ENCODE measurements around the gene PRR33. TPM values are rescaled to one million over a fixed set of nuclear protein-coding genes. Genes with fewer than 3 reads are reported as not detected.

Gene PRR33
- total and polyA plus RNA-seq, 12 donors, result 0.09 to 6.5 (median 3.5) TPM

DNA sequence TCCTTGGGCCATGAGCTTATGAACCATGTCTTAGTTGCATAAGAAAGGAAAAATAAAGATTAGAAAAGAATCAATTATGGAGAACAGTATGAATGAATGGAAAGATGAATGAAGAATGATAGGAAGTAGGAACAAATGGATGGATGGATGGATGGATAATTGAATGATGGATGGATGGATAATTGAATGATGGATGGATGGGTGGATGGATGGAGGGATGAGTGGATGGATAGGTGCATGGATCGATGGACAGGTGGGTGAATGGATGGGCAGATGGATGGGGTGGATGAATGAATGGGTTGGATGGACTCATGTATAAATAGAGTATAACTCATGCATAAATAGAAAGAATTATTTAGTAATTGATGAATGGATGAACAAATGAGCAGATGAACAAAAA, 31.6 kb downstream of the PRR33 start:
- TF ChIP-seq, protein P1, sequence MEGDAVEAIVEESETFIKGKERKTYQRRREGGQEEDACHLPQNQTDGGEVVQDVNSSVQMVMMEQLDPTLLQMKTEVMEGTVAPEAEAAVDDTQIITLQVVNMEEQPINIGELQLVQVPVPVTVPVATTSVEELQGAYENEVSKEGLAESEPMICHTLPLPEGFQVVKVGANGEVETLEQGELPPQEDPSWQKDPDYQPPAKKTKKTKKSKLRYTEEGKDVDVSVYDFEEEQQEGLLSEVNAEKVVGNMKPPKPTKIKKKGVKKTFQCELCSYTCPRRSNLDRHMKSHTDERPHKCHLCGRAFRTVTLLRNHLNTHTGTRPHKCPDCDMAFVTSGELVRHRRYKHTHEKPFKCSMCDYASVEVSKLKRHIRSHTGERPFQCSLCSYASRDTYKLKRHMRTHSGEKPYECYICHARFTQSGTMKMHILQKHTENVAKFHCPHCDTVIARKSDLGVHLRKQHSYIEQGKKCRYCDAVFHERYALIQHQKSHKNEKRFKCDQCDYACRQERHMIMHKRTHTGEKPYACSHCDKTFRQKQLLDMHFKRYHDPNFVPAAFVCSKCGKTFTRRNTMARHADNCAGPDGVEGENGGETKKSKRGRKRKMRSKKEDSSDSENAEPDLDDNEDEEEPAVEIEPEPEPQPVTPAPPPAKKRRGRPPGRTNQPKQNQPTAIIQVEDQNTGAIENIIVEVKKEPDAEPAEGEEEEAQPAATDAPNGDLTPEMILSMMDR (IDR thresholded peaks at IDR 0.05), result no peak
- H3K4me3 ChIP-seq, result no peak overlapping the region
- H3K9me3 ChIP-seq, result no peaks in the 10 kb centered on the region
- intact Hi-C loops (cut with DNase I), result no loop called here
- H3K27me3 ChIP-seq, result no peaks in the 10 kb centered on the region
- no peaks in the 10 kb centered on the region for H3K36me3 ChIP-seq
- H3K4me1 ChIP-seq, result peaks cover 13 to 46% (median 24%) of the 10 kb centered on the region in 9 donors
- 93 to 97% methylated on average over 1 of the region's 1 CpG for WGBS, 2 donors
- DNase-seq (no peak), ATAC-seq (no peak)
- no peak overlapping the region for H3K27ac ChIP-seq

DNA sequence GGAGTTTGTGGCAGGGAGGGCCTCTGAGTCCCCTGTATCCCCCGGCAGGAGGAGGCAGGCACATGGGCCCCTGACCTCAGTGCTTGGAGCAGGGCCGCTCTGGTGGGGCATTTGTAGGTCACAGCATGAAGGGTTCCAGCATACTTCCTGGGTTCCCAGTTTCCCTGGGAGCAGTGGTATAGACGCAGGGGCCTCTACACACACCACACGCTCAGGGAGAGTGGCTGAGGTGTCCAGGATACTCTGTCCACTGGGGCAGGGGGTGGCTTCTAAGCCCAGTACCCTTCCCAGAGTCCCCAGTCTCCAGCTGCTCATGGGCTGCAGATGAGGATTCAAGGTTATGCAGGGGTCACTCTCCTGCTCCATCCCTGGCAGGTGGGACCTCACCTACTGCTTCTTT, 32.7 kb downstream of the PRR33 start:
- Histone ChIP-seq H3K27ac (no peak overlapping the region), H3K9me3 (no peaks in the 10 kb centered on the region), H3K4me1 (peaks cover 8 to 43% (median 13%) of the 10 kb centered on the region in 9 donors), H3K4me3 (no peak overlapping the region), H3K36me3 (no peaks in the 10 kb centered on the region), H3K27me3 (no peaks in the 10 kb centered on the region)
- TF ChIP-seq, protein P1 (IDR thresholded peaks at IDR 0.05), result no peak
- no peak for ATAC-seq
- WGBS, 2 donors, result 89 to 90% methylated on average over 4 of the region's 4 CpGs
- intact Hi-C loops (cut with DNase I), result loop anchor here in 1 of 10 donors (10.0 kb wide), 1 partner anchor 866 kb away; no protein-coding TSS in a partner anchor
- no peak for DNase-seq

DNA sequence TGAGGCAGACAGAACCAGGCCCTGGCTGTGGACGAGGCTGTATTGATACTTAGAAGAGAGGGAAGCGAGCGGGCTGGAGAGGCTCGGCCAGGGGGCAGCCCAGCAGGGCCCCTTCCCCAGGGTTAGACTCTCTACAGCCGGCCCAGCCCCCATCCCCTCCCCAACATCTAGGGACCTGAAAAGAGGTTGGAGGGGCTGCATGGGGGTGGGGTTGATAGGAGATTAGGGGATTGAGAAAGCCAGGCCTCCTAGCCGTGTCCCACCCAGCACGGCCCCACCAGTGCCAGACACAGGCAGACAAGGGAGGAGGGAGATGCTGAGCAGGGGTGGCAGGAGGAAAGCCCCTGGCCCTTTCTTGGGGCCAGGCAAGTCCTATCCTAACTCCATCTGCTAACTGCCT, 33.1 kb downstream of the PRR33 start:
- no peak for ATAC-seq
- Histone ChIP-seq H3K27me3 (no peaks in the 10 kb centered on the region), H3K36me3 (no peaks in the 10 kb centered on the region), H3K4me1 (peaks cover 6 to 39% (median 9%) of the 10 kb centered on the region in 9 donors), H3K9me3 (no peaks in the 10 kb centered on the region), H3K27ac (no peak overlapping the region), H3K4me3 (no peak overlapping the region)
- intact Hi-C loops (cut with DNase I), result loop anchor here in 1 of 10 donors (10.0 kb wide), 1 partner anchor 866 kb away; no protein-coding TSS in a partner anchor
- 85 to 98% methylated on average over 7 of the region's 7 CpGs for WGBS, 2 donors
- TF ChIP-seq, protein P1 (IDR thresholded peaks at IDR 0.05), result no peak
- no peak for DNase-seq

DNA sequence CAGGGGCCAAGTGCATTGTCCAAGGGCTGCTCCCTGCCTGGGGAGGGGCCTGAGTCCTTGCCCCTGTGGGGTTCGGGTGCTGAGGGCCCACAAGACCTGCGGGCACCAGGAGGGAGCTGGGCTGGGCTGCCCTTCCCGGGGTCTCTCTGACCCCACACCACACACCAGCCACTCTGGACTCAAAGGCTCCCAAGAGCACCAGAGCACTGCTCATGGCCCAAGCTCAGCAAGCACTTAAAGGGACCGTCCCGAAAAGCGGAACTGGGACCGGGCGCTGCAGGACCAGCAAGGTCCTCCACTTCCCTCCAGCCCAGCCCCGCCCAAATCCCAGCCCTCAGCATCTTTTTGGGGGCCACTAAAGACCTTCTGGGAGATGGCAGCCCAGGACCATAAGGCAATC, 33.5 kb downstream of the PRR33 start:
- TF ChIP-seq, protein P1 (IDR thresholded peaks at IDR 0.05), result no peak
- H3K9me3 ChIP-seq, result no peaks in the 10 kb centered on the region
- ATAC-seq, result no peak

More for the DNA sequence above, 33.5 kb downstream of the PRR33 start:
- Histone ChIP-seq H3K36me3 (no peaks in the 10 kb centered on the region), H3K4me1 (peaks cover 2 to 34% (median 5%) of the 10 kb centered on the region in 9 donors), H3K27me3 (no peaks in the 10 kb centered on the region), H3K27ac (no peak overlapping the region), H3K4me3 (no peak overlapping the region)
- intact Hi-C loops (cut with DNase I), result loop anchor here in 1 of 10 donors (10.0 kb wide), 1 partner anchor 867 kb away; no protein-coding TSS in a partner anchor
- DNase-seq, result no peak
- 93 to 97% methylated on average over 9 of the region's 9 CpGs for WGBS, 2 donors

Data from heart right ventricle (tissue), 16 donors.